ENCODE data around the gene ATPAF1. TPM values are rescaled to one million over a fixed set of nuclear protein-coding genes. Genes with fewer than 3 reads are reported as not detected.
A peak's percentile ranks its signal among the peaks of the same experiment; 100 is the strongest.

Gene ATPAF1
- total RNA-seq, 4 donors from 2014 or later, result 20.6 to 91.5 (median 71.4) TPM

DNA sequence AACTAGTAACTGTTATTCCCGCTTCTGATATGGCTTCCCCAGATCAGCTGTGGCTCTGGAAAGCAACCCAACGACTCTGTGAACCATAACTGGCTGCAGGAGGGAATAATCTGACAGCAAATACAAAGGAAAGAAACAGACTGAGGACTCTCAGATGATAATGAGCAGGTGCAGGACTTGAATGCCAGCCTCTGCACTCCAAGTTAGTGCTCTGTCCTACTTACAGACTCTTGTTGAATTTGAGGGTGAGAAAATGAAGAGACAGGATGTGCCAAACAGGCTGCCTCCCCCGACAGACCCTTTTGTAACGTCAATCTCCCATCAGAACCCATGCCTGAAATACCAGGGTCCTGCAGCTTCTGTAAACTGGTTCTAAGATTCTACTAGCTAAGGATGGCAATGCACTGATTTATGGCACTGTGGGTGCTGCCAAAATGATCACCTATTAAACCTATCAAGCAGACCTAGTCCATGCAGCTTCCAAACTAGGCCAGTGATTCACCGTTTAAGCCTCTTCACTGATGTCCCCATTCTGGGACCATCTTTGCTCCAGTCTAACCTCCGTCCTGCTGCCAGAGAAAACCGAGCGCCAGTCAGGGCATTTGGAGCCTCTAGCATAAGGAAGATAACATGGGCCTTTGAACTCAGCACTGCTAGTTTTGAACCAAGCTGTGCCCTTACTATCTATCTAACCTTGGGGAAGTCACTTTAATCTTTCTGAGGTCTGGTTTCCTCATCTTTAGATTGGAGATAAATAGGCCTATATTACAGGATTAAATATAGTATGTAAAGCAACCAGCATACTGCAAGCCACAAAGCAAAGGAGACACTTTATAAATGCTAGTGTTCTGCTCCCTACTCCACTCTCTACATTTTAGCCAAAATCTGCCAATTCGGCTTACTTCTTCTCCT, 68.8 kb downstream of the ATPAF1 start:
- H3K36me3 ChIP-seq, result peaks cover 0 to 6% (median 0%) of the 10 kb centered on the region in 4 donors
- H3K27ac ChIP-seq, result peak overlapping the region in 3 of 4 donors; percentile 14 to 50 (median 38)
- no peak overlapping the region for H3K4me3 ChIP-seq
- peaks cover 13 to 55% (median 19%) of the 10 kb centered on the region in 4 donors for H3K4me1 ChIP-seq
- 77 to 85% methylated on average over 4 to 9 of the region's 9 CpGs for WGBS, 2 donors (ENCODE audit: low coverage in 1 of 2)
- H3K9me3 ChIP-seq, result no peaks in the 10 kb centered on the region
- no peak for DNase-seq
- TF ChIP-seq POLR2A (IDR thresholded peaks at IDR 0.05), result no peak
- intact Hi-C loops (cut with DNase I; ENCODE audit: low total_unique reads) (no loop called here), in situ Hi-C loops (cut with MboI; ENCODE audit: low pct_ligation_motif_present in 1 of 4, low pct_unique_long_range_greater_than_20kb in 1 of 4, low sequenced_read_pairs in 3 of 4) (no loop called here)
- H3K27me3 ChIP-seq, result no peaks in the 10 kb centered on the region

DNA sequence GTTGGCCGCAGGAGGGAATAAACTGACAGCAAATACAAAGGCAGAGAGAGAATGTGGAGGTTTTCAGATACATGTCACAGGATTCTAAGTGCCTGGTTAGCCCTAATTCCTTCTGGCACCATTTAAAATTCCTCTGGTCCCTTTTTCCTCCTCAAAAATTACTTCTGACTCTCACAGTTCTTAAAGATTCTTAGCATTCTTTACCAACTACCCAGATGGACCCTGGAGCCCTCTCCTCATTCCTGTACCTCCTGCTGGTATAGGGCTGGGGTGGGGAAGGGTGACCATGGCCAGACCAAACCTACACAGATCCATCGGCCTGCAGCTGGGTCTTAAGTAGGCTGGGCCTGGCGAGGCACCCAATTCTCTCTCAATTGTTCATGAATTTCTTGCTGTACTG, 71.3 kb downstream of the ATPAF1 start:
- TF ChIP-seq POLR2AphosphoS5 (IDR thresholded peaks at IDR 0.05) (no peak), EP300 (IDR thresholded peaks at IDR 0.05; ENCODE audit: low read depth) (no peak), POLR2A (IDR thresholded peaks at IDR 0.05) (no peak)
- TF ChIP-seq, protein P1, sequence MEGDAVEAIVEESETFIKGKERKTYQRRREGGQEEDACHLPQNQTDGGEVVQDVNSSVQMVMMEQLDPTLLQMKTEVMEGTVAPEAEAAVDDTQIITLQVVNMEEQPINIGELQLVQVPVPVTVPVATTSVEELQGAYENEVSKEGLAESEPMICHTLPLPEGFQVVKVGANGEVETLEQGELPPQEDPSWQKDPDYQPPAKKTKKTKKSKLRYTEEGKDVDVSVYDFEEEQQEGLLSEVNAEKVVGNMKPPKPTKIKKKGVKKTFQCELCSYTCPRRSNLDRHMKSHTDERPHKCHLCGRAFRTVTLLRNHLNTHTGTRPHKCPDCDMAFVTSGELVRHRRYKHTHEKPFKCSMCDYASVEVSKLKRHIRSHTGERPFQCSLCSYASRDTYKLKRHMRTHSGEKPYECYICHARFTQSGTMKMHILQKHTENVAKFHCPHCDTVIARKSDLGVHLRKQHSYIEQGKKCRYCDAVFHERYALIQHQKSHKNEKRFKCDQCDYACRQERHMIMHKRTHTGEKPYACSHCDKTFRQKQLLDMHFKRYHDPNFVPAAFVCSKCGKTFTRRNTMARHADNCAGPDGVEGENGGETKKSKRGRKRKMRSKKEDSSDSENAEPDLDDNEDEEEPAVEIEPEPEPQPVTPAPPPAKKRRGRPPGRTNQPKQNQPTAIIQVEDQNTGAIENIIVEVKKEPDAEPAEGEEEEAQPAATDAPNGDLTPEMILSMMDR (IDR thresholded peaks at IDR 0.05), result no peak
- Histone ChIP-seq H3K4me3 (no peak overlapping the region), H3K27me3 (no peaks in the 10 kb centered on the region), H3K27ac (no peak overlapping the region), H3K4me1 (peaks cover under 1 to 38% (median 10%) of the 10 kb centered on the region in 4 donors), H3K9me3 (no peaks in the 10 kb centered on the region), H3K36me3 (peaks cover 0 to 23% (median 3%) of the 10 kb centered on the region in 4 donors)
- 95 to 97% methylated on average over 2 to 3 of the region's 3 CpGs for WGBS, 2 donors (ENCODE audit: low coverage in 1 of 2)
- in situ Hi-C loops (cut with MboI; ENCODE audit: low pct_ligation_motif_present in 1 of 4, low pct_unique_long_range_greater_than_20kb in 1 of 4, low sequenced_read_pairs in 3 of 4) (no loop called here), intact Hi-C loops (cut with DNase I; ENCODE audit: low total_unique reads) (no loop called here)
- no peak for DNase-seq

DNA sequence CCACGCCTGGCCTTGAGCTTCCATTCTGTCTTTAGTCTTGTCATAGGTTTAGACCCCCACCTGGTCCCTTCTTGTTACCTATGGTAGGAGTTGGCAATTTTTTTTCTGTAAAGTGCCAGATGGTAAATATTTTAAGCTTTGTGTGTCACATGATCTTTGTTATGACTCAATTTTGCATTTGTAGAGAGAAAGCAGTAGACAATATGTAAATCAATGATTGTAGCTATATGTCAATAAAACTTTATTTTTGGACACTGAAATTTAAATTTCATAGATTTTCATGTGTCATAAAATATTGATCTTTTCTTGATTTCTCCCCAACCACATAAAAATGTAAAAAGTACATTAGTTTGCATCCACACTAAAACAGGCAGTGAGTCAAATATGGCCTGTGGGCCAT, 72.1 kb downstream of the ATPAF1 start:
- in situ Hi-C loops (cut with MboI; ENCODE audit: low pct_ligation_motif_present in 1 of 4, low pct_unique_long_range_greater_than_20kb in 1 of 4, low sequenced_read_pairs in 3 of 4) (no loop called here), intact Hi-C loops (cut with DNase I; ENCODE audit: low total_unique reads) (no loop called here)
- no peaks in the 10 kb centered on the region for H3K27me3 ChIP-seq
- peaks cover 0 to 30% (median 4%) of the 10 kb centered on the region in 4 donors for H3K36me3 ChIP-seq
- TF ChIP-seq, protein P1 (IDR thresholded peaks at IDR 0.05), result no peak
- TF ChIP-seq EP300 (IDR thresholded peaks at IDR 0.05; ENCODE audit: low read depth) (no peak), POLR2AphosphoS5 (IDR thresholded peaks at IDR 0.05) (no peak), POLR2A (IDR thresholded peaks at IDR 0.05) (no peak)
- 95% methylated on average over 1 of the region's 1 CpG; no CpG with 5 or more reads in 1 of the 2 donors for WGBS, 2 donors (ENCODE audit: low coverage in 1 of 2)
- no peaks in the 10 kb centered on the region for H3K9me3 ChIP-seq
- H3K4me3 ChIP-seq, result no peak overlapping the region
- no peak for DNase-seq
- peak overlapping the region in 1 of 4 donors; percentile 16 for H3K27ac ChIP-seq
- H3K4me1 ChIP-seq, result peaks cover 0 to 33% (median 10%) of the 10 kb centered on the region in 4 donors

DNA sequence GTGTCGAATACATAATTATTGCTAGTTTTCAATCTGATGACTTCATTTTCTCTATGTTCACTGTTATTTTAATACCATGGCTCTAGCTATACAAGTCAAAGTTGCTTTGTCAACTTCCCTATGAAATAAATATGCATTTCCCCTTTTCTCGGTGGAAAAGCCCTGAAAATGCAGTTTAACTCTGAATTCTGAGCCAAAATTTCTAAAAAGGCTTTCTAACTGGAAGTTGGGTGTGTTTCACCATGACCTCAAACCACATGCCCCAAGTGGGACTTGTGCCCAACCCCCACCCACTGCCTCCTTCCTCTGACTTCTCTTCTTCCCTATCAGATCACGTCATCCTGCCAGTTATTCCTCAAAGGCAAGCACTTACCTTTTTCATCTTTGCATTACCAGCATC, 73.0 kb downstream of the ATPAF1 start:
- WGBS, 2 donors (ENCODE audit: low coverage in 1 of 2), result 65 to 72% methylated on average over 3 of the region's 3 CpGs
- TF ChIP-seq POLR2A (IDR thresholded peaks at IDR 0.05) (no peak), POLR2AphosphoS5 (IDR thresholded peaks at IDR 0.05) (no peak), EP300 (IDR thresholded peaks at IDR 0.05; ENCODE audit: low read depth) (no peak)
- TF ChIP-seq, protein P1 (IDR thresholded peaks at IDR 0.05), result no peak
- Histone ChIP-seq H3K27me3 (no peaks in the 10 kb centered on the region), H3K36me3 (peaks cover 0 to 30% (median 4%) of the 10 kb centered on the region in 4 donors), H3K27ac (peak overlapping the region; percentile 16 to 57 (median 41)), H3K4me1 (peaks cover 0 to 26% (median 9%) of the 10 kb centered on the region in 4 donors), H3K4me3 (no peak overlapping the region), H3K9me3 (no peaks in the 10 kb centered on the region)
- DNase-seq, result peak; percentile 57
- intact Hi-C loops (cut with DNase I; ENCODE audit: low total_unique reads) (no loop called here), in situ Hi-C loops (cut with MboI; ENCODE audit: low pct_ligation_motif_present in 1 of 4, low pct_unique_long_range_greater_than_20kb in 1 of 4, low sequenced_read_pairs in 3 of 4) (no loop called here)

Data from transverse colon (tissue), 4 donors.